Karpas-422 (cell line): Measurements from ENCODE around the gene UBE4A. TPM values are rescaled to one million over a fixed set of nuclear protein-coding genes. Genes with fewer than 3 reads are reported as not detected.
A peak's percentile ranks its signal among the peaks of the same experiment; 100 is the strongest.

Source experiments
- DNase-seq: peaks from one replicate; pipeline ENCODE4 v3.0.0-alpha.2; 2015
- H2AFZ ChIP-seq: fragments of 200-600 bp; sonication (generic); 2 replicates; pipeline ENCODE4 v1.6.1; 2014; ENCODE audit warnings: antibody characterized with exemption, low read length, mixed read lengths
- H3K27ac ChIP-seq: fragments of 200-600 bp; sonication (generic); 2 replicates; pipeline ENCODE4 v1.5.1; 2014; ENCODE audit warnings: mild to moderate bottlenecking, low read length, moderate library complexity
- H3K27me3 ChIP-seq: fragments of 200-600 bp; sonication (generic); 2 replicates; pipeline ENCODE4 v1.6.1; 2014; ENCODE audit warnings: low read length, mixed read lengths
- H3K36me3 ChIP-seq: fragments of 200-600 bp; sonication (generic); 2 replicates; pipeline ENCODE4 v1.6.1; 2014; ENCODE audit warnings: low read length, mixed read lengths; ENCODE audit not compliant: insufficient read depth
- H3K4me1 ChIP-seq: fragments of 200-600 bp; sonication (generic); 2 replicates; pipeline ENCODE4 v1.6.1; 2014; ENCODE audit warnings: mild to moderate bottlenecking, low read length, mixed read lengths
- H3K4me2 ChIP-seq: fragments of 200-600 bp; sonication (generic); 2 replicates; pipeline ENCODE4 v1.6.1; 2014; ENCODE audit warnings: low read length, low read depth, mild to moderate bottlenecking; ENCODE audit not compliant: poor library complexity, severe bottlenecking
- H3K4me3 ChIP-seq: fragments of 200-600 bp; sonication (generic); 2 replicates; pipeline ENCODE4 v1.5.1; 2014; ENCODE audit warnings: mild to moderate bottlenecking, antibody characterized with exemption, low read length, mixed read lengths
- H3K79me2 ChIP-seq: fragments of 200-600 bp; sonication (generic); 2 replicates; pipeline ENCODE4 v1.6.1; 2014; ENCODE audit warnings: mild to moderate bottlenecking, low read length, mixed read lengths
- H3K9ac ChIP-seq: fragments of 200-600 bp; sonication (generic); 2 replicates; pipeline ENCODE4 v1.6.0; 2014; ENCODE audit warnings: low read length
- H3K9me2 ChIP-seq: fragments of 200-600 bp; sonication (generic), shearing (Covaris generic); replicated peaks from 2 replicates; pipeline ENCODE4 v1.6.0; 2014; ENCODE audit warnings: mild to moderate bottlenecking, low read length, moderate library complexity; ENCODE audit not compliant: insufficient read depth
- H3K9me3 ChIP-seq: fragments of 300-700, 200-600 bp; sonication (generic); 2 replicates; pipeline ENCODE4 v1.6.1; 2014; ENCODE audit warnings: low read length, mixed read lengths
- H4K20me1 ChIP-seq: fragments of 200-600 bp; sonication (generic); 2 replicates; pipeline ENCODE4 v1.6.1; 2014; ENCODE audit warnings: mild to moderate bottlenecking, antibody characterized with exemption, low read length, low read depth; ENCODE audit not compliant: insufficient read depth
- total RNA-seq: library from RNA; depleted of rRNA; stranded (reverse); fragments of >200 nt; shearing (Covaris generic); gene quantifications from 2 replicates; pipeline ENCODE4 v1.2.3, GENCODE V29; 2014; ENCODE audit warnings: low replicate concordance; rRNA removed

Gene UBE4A, protein sequence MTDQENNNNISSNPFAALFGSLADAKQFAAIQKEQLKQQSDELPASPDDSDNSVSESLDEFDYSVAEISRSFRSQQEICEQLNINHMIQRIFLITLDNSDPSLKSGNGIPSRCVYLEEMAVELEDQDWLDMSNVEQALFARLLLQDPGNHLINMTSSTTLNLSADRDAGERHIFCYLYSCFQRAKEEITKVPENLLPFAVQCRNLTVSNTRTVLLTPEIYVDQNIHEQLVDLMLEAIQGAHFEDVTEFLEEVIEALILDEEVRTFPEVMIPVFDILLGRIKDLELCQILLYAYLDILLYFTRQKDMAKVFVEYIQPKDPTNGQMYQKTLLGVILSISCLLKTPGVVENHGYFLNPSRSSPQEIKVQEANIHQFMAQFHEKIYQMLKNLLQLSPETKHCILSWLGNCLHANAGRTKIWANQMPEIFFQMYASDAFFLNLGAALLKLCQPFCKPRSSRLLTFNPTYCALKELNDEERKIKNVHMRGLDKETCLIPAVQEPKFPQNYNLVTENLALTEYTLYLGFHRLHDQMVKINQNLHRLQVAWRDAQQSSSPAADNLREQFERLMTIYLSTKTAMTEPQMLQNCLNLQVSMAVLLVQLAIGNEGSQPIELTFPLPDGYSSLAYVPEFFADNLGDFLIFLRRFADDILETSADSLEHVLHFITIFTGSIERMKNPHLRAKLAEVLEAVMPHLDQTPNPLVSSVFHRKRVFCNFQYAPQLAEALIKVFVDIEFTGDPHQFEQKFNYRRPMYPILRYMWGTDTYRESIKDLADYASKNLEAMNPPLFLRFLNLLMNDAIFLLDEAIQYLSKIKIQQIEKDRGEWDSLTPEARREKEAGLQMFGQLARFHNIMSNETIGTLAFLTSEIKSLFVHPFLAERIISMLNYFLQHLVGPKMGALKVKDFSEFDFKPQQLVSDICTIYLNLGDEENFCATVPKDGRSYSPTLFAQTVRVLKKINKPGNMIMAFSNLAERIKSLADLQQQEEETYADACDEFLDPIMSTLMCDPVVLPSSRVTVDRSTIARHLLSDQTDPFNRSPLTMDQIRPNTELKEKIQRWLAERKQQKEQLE
- 9.7 and 26.3 TPM in 2 replicates for total RNA-seq

DNA sequence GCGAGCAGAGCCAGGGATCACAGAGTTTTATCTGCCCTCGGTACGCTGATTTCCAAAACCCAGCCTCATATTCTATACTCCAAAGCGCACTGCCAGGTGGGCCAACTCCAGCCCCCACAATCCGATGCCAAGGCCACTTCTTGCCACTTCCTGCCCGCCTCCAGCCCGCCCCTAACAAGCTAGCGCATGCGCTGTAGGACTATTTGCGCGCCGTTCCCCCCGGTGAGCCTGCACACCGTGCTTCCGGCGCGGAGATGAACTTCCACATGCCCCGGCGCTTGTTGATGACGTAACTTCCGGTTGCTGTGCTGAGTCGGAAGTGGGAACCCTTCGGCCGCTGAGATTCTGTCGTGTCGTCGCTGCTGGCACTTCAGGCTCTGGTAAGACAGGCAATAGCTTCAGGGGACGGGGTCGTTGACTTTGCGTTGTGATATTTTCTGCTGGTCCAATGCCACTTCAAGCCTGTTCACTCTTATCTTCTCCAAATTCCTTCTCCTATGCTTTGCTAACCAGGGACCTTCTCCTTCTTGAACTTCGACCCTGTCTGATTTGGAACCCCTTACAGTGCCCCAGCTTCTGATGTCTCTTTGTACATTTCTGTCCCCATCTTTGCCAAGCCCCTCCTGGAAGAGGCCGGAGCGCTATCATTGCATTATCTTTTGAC lies at the start of gene UBE4A:
UBE4A (plus strand) TSS at position 306 of the 664 bp plus-strand sequence. CDS start 5,481 bp downstream, outside the sequence.
- peaks cover 23% of the 10 kb centered on the region for H3K4me1 ChIP-seq
- peak; percentile 96 for DNase-seq
- peak within 1 kb of the TSS; percentile 91 for H3K9ac ChIP-seq
- H3K27ac ChIP-seq: peak within 1 kb of the TSS; percentile 53
- H4K20me1 ChIP-seq: no peaks in the 10 kb centered on the region
- H3K9me3 ChIP-seq: no peaks in the 10 kb centered on the region
- H3K9me2 ChIP-seq: no peaks in the 10 kb centered on the region
- no peak within 1 kb of the TSS for H2AFZ ChIP-seq
- H3K79me2 ChIP-seq: peaks cover 50% of the 10 kb centered on the region
- H3K4me3 ChIP-seq: peak within 1 kb of the TSS; percentile 94
- no peaks in the 10 kb centered on the region for H3K27me3 ChIP-seq
- peaks cover 8% of the 10 kb centered on the region; the same call in 1 of the 2 replicates for H3K36me3 ChIP-seq
- peak within 1 kb of the TSS; percentile 86 for H3K4me2 ChIP-seq

DNA sequence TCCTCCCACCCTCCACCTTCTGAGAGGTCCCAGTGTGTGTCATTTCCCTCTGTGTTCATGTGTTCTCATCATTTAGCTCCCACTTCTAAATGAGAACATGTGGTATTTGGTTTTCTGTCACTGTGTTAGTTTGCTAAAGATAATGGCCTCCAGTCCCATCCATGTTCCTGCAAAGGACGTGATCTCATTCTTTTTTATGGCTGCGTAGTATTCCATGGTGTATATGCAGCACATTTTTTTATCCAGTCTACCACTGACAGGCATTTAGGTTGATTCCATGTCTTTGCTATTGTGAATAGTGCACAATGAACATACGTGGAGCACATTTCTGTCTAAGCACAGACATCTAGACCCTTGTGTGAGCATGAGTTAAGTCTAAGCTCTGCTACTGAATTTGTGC lies 49.1 kb upstream of the UBE4A start:
- Histone ChIP-seq H3K9ac (no peak overlapping the region), H3K9me3 (no peaks in the 10 kb centered on the region), H3K9me2 (no peaks in the 10 kb centered on the region), H3K27me3 (no peaks in the 10 kb centered on the region), H3K36me3 (no peaks in the 10 kb centered on the region), H3K79me2 (no peaks in the 10 kb centered on the region), H3K27ac (no peak overlapping the region), H3K4me3 (no peak overlapping the region), H3K4me2 (no peak overlapping the region), H3K4me1 (peaks cover 44% of the 10 kb centered on the region), H2AFZ (no peak overlapping the region), H4K20me1 (no peaks in the 10 kb centered on the region)
- DNase-seq: no peak

GRCh38 chr11:118310781-118311485 lies 48.5 kb upstream of the UBE4A start:
- H3K9me3 ChIP-seq: no peaks in the 10 kb centered on the region
- H3K79me2 ChIP-seq: no peaks in the 10 kb centered on the region
- no peaks in the 10 kb centered on the region for H3K36me3 ChIP-seq
- no peak for DNase-seq
- H2AFZ ChIP-seq: no peak overlapping the region
- H3K9me2 ChIP-seq: no peaks in the 10 kb centered on the region
- peak overlapping the region; percentile 95 for H3K4me2 ChIP-seq
- H3K4me1 ChIP-seq: peaks cover 50% of the 10 kb centered on the region
- no peaks in the 10 kb centered on the region for H3K27me3 ChIP-seq
- H3K27ac ChIP-seq: peak overlapping the region; percentile 100
- no peaks in the 10 kb centered on the region for H4K20me1 ChIP-seq
- no peak overlapping the region for H3K4me3 ChIP-seq
- no peak overlapping the region for H3K9ac ChIP-seq

GRCh38 chr11:118311518-118311917 lies 47.9 kb upstream of the UBE4A start:
- H3K27me3 ChIP-seq: no peaks in the 10 kb centered on the region
- H2AFZ ChIP-seq: no peak overlapping the region
- H3K79me2 ChIP-seq: no peaks in the 10 kb centered on the region
- peak overlapping the region; percentile 75 for H3K9ac ChIP-seq
- peak; percentile 72 for DNase-seq
- H3K9me2 ChIP-seq: no peaks in the 10 kb centered on the region
- peaks cover 56% of the 10 kb centered on the region for H3K4me1 ChIP-seq
- no peaks in the 10 kb centered on the region for H3K9me3 ChIP-seq
- H4K20me1 ChIP-seq: no peaks in the 10 kb centered on the region
- H3K4me2 ChIP-seq: peak overlapping the region; percentile 95
- peak overlapping the region; percentile 100 for H3K27ac ChIP-seq
- H3K4me3 ChIP-seq: peak overlapping the region; percentile 63; the same call in 1 of the 2 replicates
- H3K36me3 ChIP-seq: no peaks in the 10 kb centered on the region

DNA sequence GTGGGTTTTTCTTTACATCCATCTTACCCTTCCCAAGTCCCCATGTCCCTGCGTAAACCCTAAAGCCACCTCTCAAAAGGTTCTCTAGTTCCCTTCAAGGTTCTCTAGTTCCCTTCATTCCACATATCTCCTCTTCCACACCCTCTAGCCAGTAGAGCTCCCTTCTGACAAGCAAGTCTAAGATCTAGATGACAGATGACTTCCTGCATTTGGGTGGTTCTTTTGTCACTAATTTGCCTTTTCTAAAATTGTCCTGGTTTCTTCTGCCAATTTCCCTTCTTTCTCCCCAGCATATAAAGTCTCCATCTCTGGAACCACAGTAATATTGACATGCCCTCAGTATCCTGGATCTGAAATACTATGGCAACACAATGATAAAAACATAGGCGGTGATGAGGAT lies 47.1 kb upstream of the UBE4A start:
- peak; percentile 65 for DNase-seq
- Histone ChIP-seq H3K36me3 (no peaks in the 10 kb centered on the region), H3K27ac (peak overlapping the region; percentile 100), H3K4me3 (peak overlapping the region; percentile 63), H3K9me3 (no peaks in the 10 kb centered on the region), H3K9me2 (no peaks in the 10 kb centered on the region), H3K9ac (peak overlapping the region; percentile 75), H3K4me1 (peaks cover 64% of the 10 kb centered on the region), H3K27me3 (no peaks in the 10 kb centered on the region), H3K4me2 (peak overlapping the region; percentile 95), H2AFZ (no peak overlapping the region), H3K79me2 (no peaks in the 10 kb centered on the region), H4K20me1 (no peaks in the 10 kb centered on the region)

DNA sequence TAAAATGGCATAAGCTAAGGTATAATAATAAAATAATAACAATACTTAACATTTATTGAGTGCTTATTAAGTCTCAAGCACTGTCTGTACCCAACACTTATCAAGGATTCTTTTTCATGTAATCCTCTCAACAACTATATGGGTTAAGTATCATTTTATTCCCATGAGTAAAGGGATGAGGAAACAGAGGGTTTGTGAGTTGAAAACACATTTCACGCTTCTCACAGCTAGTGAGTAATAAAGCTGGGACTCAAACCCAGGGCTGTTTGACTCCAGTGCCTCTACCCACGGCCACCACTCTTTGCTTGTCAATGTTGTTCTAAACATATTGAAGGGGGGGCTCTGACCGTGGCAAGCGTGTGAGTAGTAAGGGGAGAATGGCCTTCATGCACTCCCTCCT lies 46.2 kb upstream of the UBE4A start:
- H3K36me3 ChIP-seq: no peaks in the 10 kb centered on the region
- H3K27ac ChIP-seq: peak overlapping the region; percentile 100
- peak overlapping the region; percentile 95 for H3K4me2 ChIP-seq
- peaks cover 71% of the 10 kb centered on the region for H3K4me1 ChIP-seq
- H3K9me3 ChIP-seq: no peaks in the 10 kb centered on the region
- H3K9ac ChIP-seq: peak overlapping the region; percentile 75
- DNase-seq: peak; percentile 61
- H3K4me3 ChIP-seq: peak overlapping the region; percentile 63
- H4K20me1 ChIP-seq: no peaks in the 10 kb centered on the region
- H3K9me2 ChIP-seq: no peaks in the 10 kb centered on the region
- H2AFZ ChIP-seq: no peak overlapping the region
- H3K27me3 ChIP-seq: no peaks in the 10 kb centered on the region
- H3K79me2 ChIP-seq: no peaks in the 10 kb centered on the region

GRCh38 chr11:118314988-118315411 lies 44.4 kb upstream of the UBE4A start:
- no peaks in the 10 kb centered on the region for H4K20me1 ChIP-seq
- H3K27ac ChIP-seq: peak overlapping the region; percentile 100
- H3K4me2 ChIP-seq: peak overlapping the region; percentile 95
- no peaks in the 10 kb centered on the region for H3K9me2 ChIP-seq
- no peaks in the 10 kb centered on the region for H3K79me2 ChIP-seq
- no peak overlapping the region for H2AFZ ChIP-seq
- no peaks in the 10 kb centered on the region for H3K27me3 ChIP-seq
- H3K36me3 ChIP-seq: no peaks in the 10 kb centered on the region
- H3K4me1 ChIP-seq: peaks cover 89% of the 10 kb centered on the region
- DNase-seq: peak; percentile 56
- H3K4me3 ChIP-seq: peak overlapping the region; percentile 72
- H3K9ac ChIP-seq: peak overlapping the region; percentile 97
- H3K9me3 ChIP-seq: no peaks in the 10 kb centered on the region
